Lung (tissue), 12 donors: ENCODE measurements around the gene TCP11L2. TPM values are rescaled to one million over a fixed set of nuclear protein-coding genes. Genes with fewer than 3 reads are reported as not detected.
A peak's percentile ranks its signal among the peaks of the same experiment; 100 is the strongest.

Experiments used
- ATAC-seq: fragments of 200-7000 bp; cut with Tn5 transposase; one replicate; pipeline ENCODE4 v1.9.1; 2020; ENCODE audit warnings: moderate number of reproducible peaks; ENCODE audit not compliant: insufficient read depth, low FRiP score
- DNase-seq, 3 donors: peaks; one replicate each; pipeline ENCODE4 v3.0.0-alpha.2; 2013 to 2017
- H3K27ac ChIP-seq, 2 donors: one replicate each; pipeline ENCODE4 v1.5.1; 2013; ENCODE audit warnings: mild to moderate bottlenecking in 2 of 2, moderate library complexity in 2 of 2, control low read depth in 1 of 2, inconsistent platforms in 1 of 2, low read depth in 1 of 2, low read length in 1 of 2
- H3K27me3 ChIP-seq, 3 donors: one replicate each; pipeline ENCODE4 v1.5.1; 2013; ENCODE audit warnings: low read length in 2 of 3; ENCODE audit not compliant: control insufficient read depth in 3 of 3, insufficient read depth in 3 of 3
- H3K36me3 ChIP-seq, 4 donors: one replicate each; pipeline ENCODE4 v1.5.1; 2013; ENCODE audit warnings: low read length in 4 of 4, mild to moderate bottlenecking in 1 of 4, moderate library complexity in 1 of 4; ENCODE audit not compliant: control insufficient read depth in 4 of 4, insufficient read depth in 4 of 4
- H3K4me1 ChIP-seq, 5 donors: one replicate each; pipeline ENCODE4 v1.5.1; 2013; ENCODE audit warnings: low read length in 5 of 5, mild to moderate bottlenecking in 2 of 5, moderate library complexity in 1 of 5; ENCODE audit not compliant: control insufficient read depth in 5 of 5, insufficient read depth in 5 of 5
- H3K4me3 ChIP-seq: one replicate; pipeline ENCODE4 v1.5.1; 2013; ENCODE audit warnings: mild to moderate bottlenecking, control low read depth, moderate library complexity
- H3K9ac ChIP-seq, 2 donors: one replicate each; pipeline ENCODE4 v1.5.1; 2013; ENCODE audit warnings: low read length in 2 of 2, control low read depth in 1 of 2; ENCODE audit not compliant: insufficient read depth in 1 of 2
- H3K9me3 ChIP-seq, 4 donors: one replicate each; pipeline ENCODE4 v1.5.1; 2013; ENCODE audit warnings: low read length in 3 of 4, mild to moderate bottlenecking in 1 of 4, moderate library complexity in 1 of 4; ENCODE audit not compliant: control insufficient read depth in 4 of 4, insufficient read depth in 3 of 4
- CTCF ChIP-seq: IDR thresholded peaks from 2 replicates; pipeline ENCODE4 v1.5.1; 2012; ENCODE audit warnings: mild to moderate bottlenecking; ENCODE audit errors: control extremely low read depth, extremely low read depth
- WGBS, 2 donors: extraction: QIAGEN DNeasy Blood & Tissue Kit; methylation state at CpG; one replicate each; pipeline ENCODE4 v1.1.7; 2013; 5-methylcytosine and 5-hydroxymethylcytosine counted together
- polyA plus RNA-seq, 2 donors: library from polyadenylated mRNA; stranded (reverse); fragments of 200-250 nt; gene quantifications; one replicate each; pipeline ENCODE4 v1.2.1, GENCODE V29; 2013
- total RNA-seq, 2 donors: library from RNA; depleted of rRNA in 1 of 2; stranded (reverse); fragments of >200 nt in 1 of 2; gene quantifications; one replicate each; pipeline ENCODE4 v1.2.1, GENCODE V29; 2014 to 2021
- donor health status: control.
- donor health status: control.
- donor health status: Bipolar disorder and iron deficiency.
- donor health status: healthy.
- donor health status: DM: yes; HTN: yes; CAD: no.

Gene TCP11L2
- total and polyA plus RNA-seq, 4 donors: 4.9 to 78.5 (median 24.8) TPM

GRCh38 chr12:106328735-106329134 lies 26.2 kb downstream of the TCP11L2 start:
- Histone ChIP-seq H3K27ac (peak overlapping the region in 1 of 2 donors; percentile 10), H3K4me1 (peaks cover 0 to 10% (median 4%) of the 10 kb centered on the region in 5 donors), H3K9ac (no peak overlapping the region), H3K36me3 (peaks cover 6 to 25% (median 21%) of the 10 kb centered on the region in 4 donors), H3K9me3 (no peaks in the 10 kb centered on the region), H3K27me3 (no peaks in the 10 kb centered on the region), H3K4me3 (no peak overlapping the region)
- DNase-seq (no peak), ATAC-seq (no peak)
- no peak for TF ChIP-seq CTCF
- 93 to 95% methylated on average over 7 of the region's 7 CpGs for WGBS, 2 donors

GRCh38 chr12:106329231-106329982 lies 26.9 kb downstream of the TCP11L2 start:
- Histone ChIP-seq H3K9ac (no peak overlapping the region), H3K4me1 (peaks cover 0 to 10% (median 4%) of the 10 kb centered on the region in 5 donors), H3K27ac (peak overlapping the region in 1 of 2 donors; percentile 10), H3K9me3 (no peaks in the 10 kb centered on the region), H3K4me3 (no peak overlapping the region), H3K36me3 (peaks cover 6 to 23% (median 17%) of the 10 kb centered on the region in 4 donors), H3K27me3 (no peaks in the 10 kb centered on the region)
- peak in 1 of 3 donors; percentile 23 for DNase-seq
- ATAC-seq: no peak
- 77 to 85% methylated on average over 12 of the region's 12 CpGs for WGBS, 2 donors
- TF ChIP-seq CTCF: no peak

GRCh38 chr12:106331599-106331998 lies 29.1 kb downstream of the TCP11L2 start:
- ATAC-seq (no peak), DNase-seq (no peak)
- Histone ChIP-seq H3K27ac (no peak overlapping the region), H3K9me3 (no peaks in the 10 kb centered on the region), H3K27me3 (no peaks in the 10 kb centered on the region), H3K9ac (no peak overlapping the region), H3K4me1 (peaks cover 0 to 17% (median 4%) of the 10 kb centered on the region in 5 donors), H3K36me3 (peaks cover 6 to 24% (median 12%) of the 10 kb centered on the region in 4 donors), H3K4me3 (no peak overlapping the region)
- TF ChIP-seq CTCF: no peak
- WGBS, 2 donors: 93 to 94% methylated on average over 2 of the region's 2 CpGs
